ENCODE measurements around the gene ZBTB49. TPM values are rescaled to one million over a fixed set of nuclear protein-coding genes. Genes with fewer than 3 reads are reported as not detected.

The ZBTB49 gene
- total and polyA plus RNA-seq, 2 of the 4 experiments (the other 2 are of a cell fraction): 3.2 to 4.8 TPM

- Histone ChIP-seq H3K18ac (ENCODE audit: low read depth, low read length) (peak overlapping the region; percentile 38; the same call in 1 of the 2 replicates), H4K20me1 (ENCODE audit: insufficient read depth, low read length) (0 out of 2 replicates have a peak, but pooled peaks cover 5% of the 10 kb centered on the region), H3K4me3 (ENCODE audit: insufficient read depth, low read depth, low read length) (no peak overlapping the region), H3K4me2 (ENCODE audit: low read depth, low read length) (peak overlapping the region; percentile 2; the same call in 1 of the 2 replicates), H3K4ac (ENCODE audit: low read depth, low read length) (peak overlapping the region; percentile 80), H3K9me1 (ENCODE audit: insufficient read depth, low read length) (peaks cover 10% of the 10 kb centered on the region; the same call in 1 of the 2 replicates), H2AK5ac (ENCODE audit: low read depth, low read length) (peak overlapping the region; percentile 84), H3K79me1 (ENCODE audit: low read depth in 1 of 2, low read length in 2 of 2) (peaks cover 0 to 32% of the 10 kb centered on the region in 2 experiments; a peak in 3 of 4 replicates), H3K9me3 (ENCODE audit: control insufficient read depth, insufficient read depth, low read length) (no peaks in the 10 kb centered on the region), H2AK9ac (replicated peaks; ENCODE audit: low read depth, low read length, poor library complexity) (no peak overlapping the region), H4K5ac (ENCODE audit: low read depth, low read length) (0 out of 2 replicates have a peak overlapping the region, but pooled peaks have one; percentile 31), H3K27me3 (ENCODE audit: control insufficient read depth, insufficient read depth, low read length) (no peaks in the 10 kb centered on the region), H3K23ac (ENCODE audit: low read depth, low read length) (peak overlapping the region; percentile 13; the same call in 1 of the 2 replicates), H2BK20ac (ENCODE audit: low read depth, low read length) (peak overlapping the region; percentile 62), H3K9ac (ENCODE audit: low read depth, low read length) (no peak overlapping the region), H3K27ac (ENCODE audit: insufficient read depth, low read length) (no peak overlapping the region), H4K8ac (ENCODE audit: low read depth in 2 of 2, low read length in 2 of 2) (peak overlapping the region in 1 of 2 experiments; percentile 51; a peak in 2 of 4 replicates), H3K36me3 (ENCODE audit: control insufficient read depth, insufficient read depth, low read length) (peaks cover 21% of the 10 kb centered on the region), H4K91ac (ENCODE audit: insufficient read depth, low read depth, low read length) (peak overlapping the region; percentile 5; the same call in 1 of the 2 replicates), H3K4me1 (ENCODE audit: control insufficient read depth, insufficient read depth, low read length) (peaks cover 9% of the 10 kb centered on the region), H3K14ac (replicated peaks; ENCODE audit: low read depth, low read length) (peak overlapping the region; percentile 82; the same call in 1 of the 2 replicates), H2BK5ac (ENCODE audit: low read depth, low read length, poor library complexity, severe bottlenecking) (peak overlapping the region; percentile 67), H3K56ac (ENCODE audit: extremely low read depth, insufficient read depth, low read length) (peak overlapping the region; percentile 7; the same call in 1 of the 2 replicates), H2BK15ac (ENCODE audit: low read depth, low read length) (peak overlapping the region; percentile 7; the same call in 1 of the 3 replicates), H2BK120ac (ENCODE audit: low read depth, low read length) (peak overlapping the region; percentile 88), H2AFZ (replicated peaks; ENCODE audit: low read length, poor library complexity) (no peak overlapping the region)
- TF ChIP-seq CEBPB (IDR thresholded peaks at IDR 0.05; ENCODE audit: low read depth, low read length) (no peak), BHLHE40 (IDR thresholded peaks at IDR 0.05; ENCODE audit: low read depth, low read length) (0 out of 2 replicates have a peak, but pooled peaks have one; percentile 26), FOS (IDR thresholded peaks at IDR 0.05; ENCODE audit: low read depth, low read length) (peak; percentile 42; the same call in 1 of the 2 replicates)
- peak; percentile 81 for DNase-seq
- dilution Hi-C loops (cut with HindIII; ENCODE audit: low sequenced_read_pairs, unreplicated experiment) (no loop called here), intact Hi-C loops (cut with micrococcal nuclease) (no loop called here), in situ Hi-C loops (cut with MboI; ENCODE audit: low sequenced_read_pairs) (no loop called here)
- ChIA-PET POLR2A (ENCODE audit: unreplicated experiment) (interaction anchor here (0.5 kb wide), 1 partner anchor 38 kb away, joined by 3 read pairs; no protein-coding TSS in a partner anchor), CTCF (no interaction called here)
- 0% methylated on average over 1 of the region's 9 CpGs; no CpG with 5 or more reads in 1 of the 2 experiments for WGBS, 2 experiments (ENCODE audit: extremely low coverage in 2 of 2, insufficient read length in 1 of 2)
- ATAC-seq (ENCODE audit: low read depth): peak; percentile 87
- BruUV-seq (replicated peaks): no TSS peak
Observed at GRCh38 chr4:4308800-4309441, 18.9 kb downstream of the ZBTB49 start.

Data from IMR-90 (cell line).